Ovary (tissue), 3 donors: Measurements from ENCODE around the gene LAG3.

Experiments
- CTCF ChIP-seq, 3 donors: fragments of 450-650 bp in 2 of 3; fragments of 200-600 bp in 1 of 3; IDR thresholded peaks; one replicate each; pipeline versions ENCODE4 v1.5.1 to v1.8.0; 2016 to 2022; ENCODE audit warnings: antibody characterized with exemption in 3 of 3, mild to moderate bottlenecking in 1 of 3
- EP300 ChIP-seq: sonication (generic); formaldehyde crosslinking; IDR thresholded peaks from one replicate; pipeline ENCODE4 v1.6.1; 2017; ENCODE audit warnings: antibody characterized with exemption
- POLR2A ChIP-seq: fragments of 450-650 bp; IDR thresholded peaks from one replicate; pipeline ENCODE4 v1.6.1; 2017; ENCODE audit warnings: antibody characterized with exemption, mild to moderate bottlenecking, moderate library complexity
- donor health status: DM: no; HTN: no; CAD: no.

- TF ChIP-seq CTCF (IDR thresholded peaks at IDR 0.05) (peak; percentile 54 to 89 (median 81)), POLR2A (peak; percentile 49), EP300 (no peak)
Observed at GRCh38 chr12:6766651-6767349, 5.5 kb upstream of the LAG3 start.
